Uterus (tissue), 2 donors: Measurements from ENCODE around the gene OXCT1.

Source experiments
- CTCF ChIP-seq, 4 experiments: fragments of 200-600 bp in 2 of 4; fragments of 450-650 bp in 2 of 4; sonication (generic) in 2 of 4; IDR thresholded peaks; one replicate each; pipeline ENCODE4 v1.5.1; 2016 to 2019; ENCODE audit warnings: antibody characterized with exemption in 4 of 4, mild to moderate bottlenecking in 2 of 4, moderate library complexity in 1 of 4
- POLR2A ChIP-seq, 2 donors: fragments of 450-650 bp; IDR thresholded peaks; one replicate each; pipeline ENCODE4 v1.6.1; 2016; ENCODE audit warnings: antibody characterized with exemption in 2 of 2, mild to moderate bottlenecking in 1 of 2, moderate library complexity in 1 of 2

GRCh38 chr5:41708604-41708940 is 161.7 kb downstream of the OXCT1 start:
- TF ChIP-seq CTCF (IDR thresholded peaks at IDR 0.05): no peak
- no peak for TF ChIP-seq POLR2A (IDR thresholded peaks at IDR 0.05)
